ENCODE data around the gene ZC3H12A. TPM values are rescaled to one million over a fixed set of nuclear protein-coding genes. Genes with fewer than 3 reads are reported as not detected.

ZC3H12A gene
- total RNA-seq, 5 donors from 2014 or later (not counting 1 experiment from before 2014, with no cell fraction given), result 49.5 to 131 (median 53.5) TPM

DNA sequence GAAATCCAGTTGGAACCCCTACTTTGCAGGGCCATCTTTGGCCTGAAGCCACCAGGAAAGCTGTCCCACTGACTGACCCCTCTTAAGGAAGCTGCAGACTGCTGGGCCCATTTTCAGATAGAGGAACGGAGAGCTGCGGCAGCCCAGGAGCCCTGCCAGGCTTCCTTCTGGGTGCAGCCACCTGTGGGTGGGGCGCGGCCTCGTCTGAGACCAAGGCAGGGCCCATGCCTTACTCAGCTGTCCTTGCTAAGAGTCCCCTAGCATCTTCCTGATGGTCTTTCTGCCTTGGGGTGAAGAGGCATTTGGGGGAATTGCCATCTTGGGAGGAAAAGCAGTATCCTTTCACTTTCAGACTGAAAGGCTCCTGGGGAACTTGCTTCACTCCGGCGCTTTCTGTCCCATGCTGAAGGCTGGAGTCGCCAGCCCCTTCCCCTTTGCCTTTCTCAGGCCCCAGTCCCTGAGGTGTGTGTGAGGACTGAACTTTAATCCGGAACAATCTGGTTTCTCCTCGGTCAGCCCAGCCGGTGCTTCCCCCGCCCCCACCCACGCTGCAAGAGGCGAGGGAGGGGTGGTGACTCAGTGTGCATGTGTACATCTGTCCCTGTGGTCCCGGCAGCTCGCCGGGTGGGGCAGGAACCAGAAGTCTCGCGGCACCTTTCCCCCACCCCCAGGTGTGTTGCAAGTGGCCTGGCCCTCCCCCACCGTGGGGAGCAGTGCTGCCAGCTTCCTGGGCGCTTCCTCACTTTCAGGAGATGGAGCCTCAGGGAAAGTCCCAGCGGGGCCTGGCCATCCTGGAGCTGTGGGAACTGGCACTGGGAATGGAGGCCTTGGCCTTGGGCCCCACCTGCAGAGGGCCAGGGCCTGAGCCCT lies 5.1 kb downstream of the ZC3H12A start:
- 1% methylated on average over 6 of the region's 22 CpGs for WGBS (ENCODE audit: insufficient coverage)
- Histone ChIP-seq H3K36me3 (ENCODE audit: control insufficient read depth in 2 of 2, extremely low read depth in 1 of 2, insufficient read depth in 1 of 2, low read length in 1 of 2) (peaks cover 16 to 74% of the 10 kb centered on the region in 2 donors), H3K4me3 (ENCODE audit: control insufficient read depth in 1 of 2, extremely low read depth in 1 of 2, low read length in 1 of 2) (peak overlapping the region; percentile 92 to 93), H3K27ac (ENCODE audit: low read length) (peak overlapping the region; percentile 98), H3K4me1 (ENCODE audit: control insufficient read depth in 1 of 2, extremely low read depth in 1 of 2, insufficient read depth in 2 of 2, low read length in 2 of 2) (peaks cover 28 to 65% of the 10 kb centered on the region in 2 experiments), H3K9me3 (no peaks in the 10 kb centered on the region), H3K27me3 (replicated peaks in 1 of 2; ENCODE audit: control insufficient read depth in 2 of 2, extremely low read depth in 1 of 2, insufficient read depth in 2 of 2, low read length in 1 of 2) (no peaks in the 10 kb centered on the region)
- peak; percentile 69 to 91 (median 79) for DNase-seq
- H3K4me1 Mint-ChIP-seq, result peaks cover 48 to 59% (median 52%) of the 10 kb centered on the region in 3 donors
- H3K27me3 Mint-ChIP-seq, result no peaks in the 10 kb centered on the region
- H3K27ac Mint-ChIP-seq, result peak overlapping the region; percentile 97 to 100
- ChIA-PET POLR2A (interaction anchor here (0.6 to 1.7 kb wide), 6 partner anchors 8 to 115 kb away, joined by 3 to 6 read pairs (median 4); no protein-coding TSS in a partner anchor), CTCF (interaction anchor here (0.8 to 1.8 kb wide), 4 partner anchors 8 to 117 kb away, joined by 3 to 20 read pairs (median 4); partner anchors contain the start of gene MEAF6 (in 2 of the 2))
- ATAC-seq (replicated peaks in 1 of 4), result peak; percentile 42 to 78 (median 76)
- no peaks in the 10 kb centered on the region for H3K9me3 Mint-ChIP-seq
- peaks cover 55% of the 10 kb centered on the region for H3K36me3 Mint-ChIP-seq
- H3K4me3 Mint-ChIP-seq, result peak overlapping the region; percentile 92 to 98 (median 95)

- H3K4me1 Mint-ChIP-seq, result peaks cover 48 to 57% (median 51%) of the 10 kb centered on the region in 3 donors
- H3K36me3 Mint-ChIP-seq, result peaks cover 53% of the 10 kb centered on the region
- ATAC-seq (replicated peaks in 1 of 4) (no peak), DNase-seq (peak in 2 of 35 experiments; percentile 6 to 22)
- CTCF ChIA-PET, result no interaction called here
- peaks cover 28 to 65% of the 10 kb centered on the region in 2 experiments for H3K4me1 ChIP-seq (ENCODE audit: control insufficient read depth in 1 of 2, extremely low read depth in 1 of 2, insufficient read depth in 2 of 2, low read length in 2 of 2)
- H3K4me3 ChIP-seq (ENCODE audit: control insufficient read depth in 1 of 2, extremely low read depth in 1 of 2, low read length in 1 of 2), result peak overlapping the region; percentile 25 to 92
- H3K4me3 Mint-ChIP-seq, result peak overlapping the region; percentile 92 to 98 (median 95)
- H3K36me3 ChIP-seq (ENCODE audit: control insufficient read depth in 2 of 2, extremely low read depth in 1 of 2, insufficient read depth in 1 of 2, low read length in 1 of 2), result peaks cover 16 to 78% of the 10 kb centered on the region in 2 donors
- H3K27ac ChIP-seq (ENCODE audit: low read length), result peak overlapping the region; percentile 98
- H3K9me3 Mint-ChIP-seq, result no peaks in the 10 kb centered on the region
- H3K27me3 Mint-ChIP-seq, result no peaks in the 10 kb centered on the region
- no peaks in the 10 kb centered on the region for H3K9me3 ChIP-seq
- H3K27ac Mint-ChIP-seq, result peak overlapping the region; percentile 97 to 100
- POLR2A ChIA-PET, result no interaction called here
- H3K27me3 ChIP-seq (replicated peaks in 1 of 2; ENCODE audit: control insufficient read depth in 2 of 2, extremely low read depth in 1 of 2, insufficient read depth in 2 of 2, low read length in 1 of 2), result no peaks in the 10 kb centered on the region
- no CpG with 5 or more reads among the region's 5 CpGs for WGBS (ENCODE audit: insufficient coverage)
Observed at GRCh38 chr1:37480125-37480466, 5.7 kb downstream of the ZC3H12A start.

- peaks cover 16 to 76% of the 10 kb centered on the region in 2 donors for H3K36me3 ChIP-seq (ENCODE audit: control insufficient read depth in 2 of 2, extremely low read depth in 1 of 2, insufficient read depth in 1 of 2, low read length in 1 of 2)
- POLR2A ChIA-PET, result interaction anchor here in 1 of 2 donors (0.6 kb wide), 2 partner anchors 14 kb away, joined by 3 to 4 read pairs; no protein-coding TSS in a partner anchor
- 88% methylated on average over 8 of the region's 10 CpGs for WGBS (ENCODE audit: insufficient coverage)
- peak overlapping the region; percentile 92 to 98 (median 95) for H3K4me3 Mint-ChIP-seq
- no peaks in the 10 kb centered on the region for H3K27me3 Mint-ChIP-seq
- peak overlapping the region; percentile 97 to 100 for H3K27ac Mint-ChIP-seq
- peak in 1 of 35 experiments; percentile 21 for DNase-seq
- H3K9me3 Mint-ChIP-seq, result no peaks in the 10 kb centered on the region
- peak overlapping the region; percentile 98 for H3K27ac ChIP-seq (ENCODE audit: low read length)
- ATAC-seq (replicated peaks in 1 of 4), result no peak
- peaks cover 26 to 60% of the 10 kb centered on the region in 2 experiments for H3K4me1 ChIP-seq (ENCODE audit: control insufficient read depth in 1 of 2, extremely low read depth in 1 of 2, insufficient read depth in 2 of 2, low read length in 2 of 2)
- H3K27me3 ChIP-seq (replicated peaks in 1 of 2; ENCODE audit: control insufficient read depth in 2 of 2, extremely low read depth in 1 of 2, insufficient read depth in 2 of 2, low read length in 1 of 2), result no peaks in the 10 kb centered on the region
- H3K4me3 ChIP-seq (ENCODE audit: control insufficient read depth in 1 of 2, extremely low read depth in 1 of 2, low read length in 1 of 2), result no peak overlapping the region
- H3K9me3 ChIP-seq, result no peaks in the 10 kb centered on the region
- peaks cover 48% of the 10 kb centered on the region for H3K36me3 Mint-ChIP-seq
- CTCF ChIA-PET, result no interaction called here
- H3K4me1 Mint-ChIP-seq, result peaks cover 48 to 52% (median 50%) of the 10 kb centered on the region in 3 donors
Observed at GRCh38 chr1:37480581-37481288, 6.4 kb downstream of the ZC3H12A start.

GRCh38 chr1:37481289-37482003 lies 7.1 kb downstream of the ZC3H12A start:
- H3K9me3 ChIP-seq, result no peaks in the 10 kb centered on the region
- Mint-ChIP-seq H3K4me3 (peak overlapping the region in 1 of 3 donors; percentile 92), H3K36me3 (peaks cover 42% of the 10 kb centered on the region), H3K9me3 (no peaks in the 10 kb centered on the region), H3K4me1 (peaks cover 48 to 54% (median 48%) of the 10 kb centered on the region in 3 donors), H3K27ac (peak overlapping the region; percentile 97 to 100), H3K27me3 (no peaks in the 10 kb centered on the region)
- H3K27me3 ChIP-seq (replicated peaks in 1 of 2; ENCODE audit: control insufficient read depth in 2 of 2, extremely low read depth in 1 of 2, insufficient read depth in 2 of 2, low read length in 1 of 2), result no peaks in the 10 kb centered on the region
- peaks cover 22 to 56% of the 10 kb centered on the region in 2 experiments for H3K4me1 ChIP-seq (ENCODE audit: control insufficient read depth in 1 of 2, extremely low read depth in 1 of 2, insufficient read depth in 2 of 2, low read length in 2 of 2)
- WGBS (ENCODE audit: insufficient coverage), result 62% methylated on average over 21 of the region's 26 CpGs
- DNase-seq (peak in 4 of 35 experiments; percentile 9 to 32 (median 11)), ATAC-seq (replicated peaks in 1 of 4) (no peak)
- H3K27ac ChIP-seq (ENCODE audit: low read length), result peak overlapping the region; percentile 98
- ChIA-PET POLR2A (interaction anchor here in 1 of 2 donors (0.6 kb wide), 2 partner anchors 14 kb away, joined by 3 to 4 read pairs; no protein-coding TSS in a partner anchor), CTCF (no interaction called here)
- peaks cover 16 to 70% of the 10 kb centered on the region in 2 donors for H3K36me3 ChIP-seq (ENCODE audit: control insufficient read depth in 2 of 2, extremely low read depth in 1 of 2, insufficient read depth in 1 of 2, low read length in 1 of 2)
- H3K4me3 ChIP-seq (ENCODE audit: control insufficient read depth in 1 of 2, extremely low read depth in 1 of 2, low read length in 1 of 2), result no peak overlapping the region

GRCh38 chr1:37482004-37482785 lies 7.8 kb downstream of the ZC3H12A start:
- H3K4me1 Mint-ChIP-seq, result peaks cover 52 to 57% (median 55%) of the 10 kb centered on the region in 3 donors
- Histone ChIP-seq H3K9me3 (no peaks in the 10 kb centered on the region), H3K27me3 (replicated peaks in 1 of 2; ENCODE audit: control insufficient read depth in 2 of 2, extremely low read depth in 1 of 2, insufficient read depth in 2 of 2, low read length in 1 of 2) (no peaks in the 10 kb centered on the region), H3K36me3 (ENCODE audit: control insufficient read depth in 2 of 2, extremely low read depth in 1 of 2, insufficient read depth in 1 of 2, low read length in 1 of 2) (peaks cover 16 to 63% of the 10 kb centered on the region in 2 donors), H3K27ac (ENCODE audit: low read length) (peak overlapping the region; percentile 98), H3K4me3 (ENCODE audit: control insufficient read depth in 1 of 2, extremely low read depth in 1 of 2, low read length in 1 of 2) (no peak overlapping the region), H3K4me1 (ENCODE audit: control insufficient read depth in 1 of 2, extremely low read depth in 1 of 2, insufficient read depth in 2 of 2, low read length in 2 of 2) (peaks cover 20 to 56% of the 10 kb centered on the region in 2 experiments)
- CTCF ChIA-PET, result interaction anchor here in 1 of 2 donors (1.1 kb wide), 1 partner anchor 210 kb away, joined by 3 read pairs; the partner anchor contains the start of gene CDCA8
- ATAC-seq (replicated peaks in 1 of 4) (no peak), DNase-seq (peak in 1 of 35 experiments; percentile 12)
- peak overlapping the region; percentile 97 to 100 for H3K27ac Mint-ChIP-seq
- 86% methylated on average over 16 of the region's 18 CpGs for WGBS (ENCODE audit: insufficient coverage)
- H3K27me3 Mint-ChIP-seq, result no peaks in the 10 kb centered on the region
- peaks cover 38% of the 10 kb centered on the region for H3K36me3 Mint-ChIP-seq
- H3K4me3 Mint-ChIP-seq, result peak overlapping the region in 2 of 3 donors; percentile 13 to 92
- POLR2A ChIA-PET, result no interaction called here
- no peaks in the 10 kb centered on the region for H3K9me3 Mint-ChIP-seq

Measured in T-cell (primary cell).